A549 (cell line): ENCODE measurements around the gene NSMCE1.

Experiments
- CTCF ChIP-seq: fragments of >200 bp; sonication (Bioruptor Twin); formaldehyde crosslinking; IDR thresholded peaks from 3 replicates; pipeline ENCODE4 v1.5.1; 2016
- MYC ChIP-seq: IDR thresholded peaks from 2 replicates; pipeline ENCODE4 v1.6.1; 2012; ENCODE audit warnings: mild to moderate bottlenecking, inconsistent platforms, low read length, improper control_type of control experiment, borderline replicate concordance
- RNF2 ChIP-seq: fragments of 200-600 bp; sonication (generic); IDR thresholded peaks from 2 replicates; pipeline ENCODE4 v1.6.1; 2016; ENCODE audit warnings: low read depth, mild to moderate bottlenecking, antibody characterized with exemption, moderate library complexity, borderline replicate concordance

- TF ChIP-seq CTCF, result no peak
- no peak for TF ChIP-seq RNF2
- TF ChIP-seq MYC, result no peak
Observed at GRCh38 chr16:27254262-27254811, 14.2 kb downstream of the NSMCE1 start.
